Measurements from ENCODE around the gene PPP6R1. TPM values are rescaled to one million over a fixed set of nuclear protein-coding genes. Genes with fewer than 3 reads are reported as not detected.
"Not testable (repeated sequence)": the region's sequence is repeated elsewhere in the genome, so short reads cannot be mapped to it uniquely, and the experiment has no call there.

PPP6R1 gene
- total and polyA plus RNA-seq, 2 of the 13 experiments (the other 11 are each of a cell fraction or from before 2014, with no cell fraction given), result 25.8 to 54.0 TPM

- Histone ChIP-seq H3K36me3 (replicated peaks in 1 of 2; ENCODE audit: control insufficient read depth in 1 of 2, insufficient read depth in 2 of 2, low read length in 2 of 2) (peaks cover 26 to 74% of the 10 kb centered on the region in 2 experiments), H3K79me2 (ENCODE audit: insufficient read depth, low read length) (peaks cover 14% of the 10 kb centered on the region), H3K4me1 (ENCODE audit: insufficient read depth, low read length) (peaks cover 34% of the 10 kb centered on the region)
- H4K20me1 ChIP-seq (ENCODE audit: insufficient read depth, low read length); CTCF ChIA-PET (ENCODE audit: low intra/inter-chr PET ratio, low total read pairs); H3K4me3 ChIP-seq (replicated peaks in 1 of 3; ENCODE audit: insufficient read depth in 1 of 3, low read depth in 2 of 3, low read length in 3 of 3); H3K27me3 ChIP-seq (ENCODE audit: control insufficient read depth in 1 of 2, insufficient read depth in 2 of 2, low read length in 2 of 2); in situ Hi-C loops (cut with HindIII; ENCODE audit: extremely low pct_ligation_motif_present, low pct_unique_long_range_greater_than_20kb); H3K4me2 ChIP-seq (ENCODE audit: low read depth, low read length); H3K9me3 ChIP-seq (ENCODE audit: low read length); DNase-seq (ENCODE audit: low spot score); intact Hi-C loops (cut with micrococcal nuclease; ENCODE audit: unreplicated experiment); BruUV-seq (replicated peaks); H2AFZ ChIP-seq (ENCODE audit: low read length); H3K27ac ChIP-seq (ENCODE audit: extremely low read length, insufficient read depth, low read length); H3K9ac ChIP-seq (ENCODE audit: insufficient read depth, low read depth, low read length); ATAC-seq: not testable (repeated sequence)
- POLR2A ChIA-PET, result interaction anchor here (1.1 kb wide), 1 partner anchor 205 kb away, joined by 3 read pairs; the partner anchor contains the start of gene UBE2S
- WGBS (ENCODE audit: low lambda C conversion rate), result 92% methylated on average over 7 of the region's 10 CpGs
- peak; percentile 20; the same call in 1 of the 2 replicates for TF ChIP-seq CTCF (CRISPR knock-in tag; IDR thresholded peaks at IDR 0.05)
- TF ChIP-seq STAG1 (CRISPR knock-in tag; IDR thresholded peaks at IDR 0.05), result peak; percentile 18; the same call in 1 of the 2 replicates
- FAIRE-seq, result peak; percentile 59
These were observed 56.6 kb downstream of the PPP6R1 start for GRCh38 chr19:55202199-55202598.

DNA sequence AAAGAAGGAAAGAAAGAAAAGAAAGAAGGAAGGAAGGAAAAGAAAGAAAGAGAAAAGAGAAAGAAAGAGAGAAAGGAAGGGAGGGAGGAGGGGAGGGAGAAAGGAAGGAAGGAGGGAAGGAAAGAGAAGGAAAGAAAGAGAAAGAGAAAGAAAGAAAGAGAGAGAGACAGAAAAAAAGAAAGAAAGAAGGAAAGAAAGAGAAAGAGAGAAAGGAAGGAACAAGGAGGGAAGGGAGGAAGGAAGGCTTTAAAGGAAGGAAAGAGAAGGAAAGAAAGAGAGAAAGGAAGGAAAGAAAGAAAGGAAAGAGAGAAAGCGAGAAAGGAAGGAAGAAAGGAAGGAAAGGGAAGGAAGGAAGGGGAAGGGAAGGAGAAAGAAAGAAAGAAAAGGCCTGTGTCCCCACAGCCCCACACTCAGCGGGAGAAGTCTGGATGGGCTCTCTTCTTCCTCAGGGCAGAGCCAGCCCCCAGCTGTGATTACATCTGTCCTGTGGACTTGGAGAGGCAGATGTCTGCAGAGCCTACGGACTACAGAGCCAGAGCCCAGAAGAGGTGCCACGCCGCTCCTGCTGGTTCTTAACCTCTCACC, 59.1 kb downstream of the PPP6R1 start:
- peaks cover 17% of the 10 kb centered on the region for H3K4me1 ChIP-seq (ENCODE audit: insufficient read depth, low read length)
- WGBS (ENCODE audit: low lambda C conversion rate), result 94% methylated on average over 2 of the region's 5 CpGs
- CTCF ChIA-PET (ENCODE audit: low intra/inter-chr PET ratio, low total read pairs), result no interaction called here
- no peak overlapping the region for H3K27ac ChIP-seq (ENCODE audit: extremely low read length, insufficient read depth, low read length)
- no peak overlapping the region for H3K4me2 ChIP-seq (ENCODE audit: low read depth, low read length)
- no peaks in the 10 kb centered on the region for H3K27me3 ChIP-seq (ENCODE audit: control insufficient read depth in 1 of 2, insufficient read depth in 2 of 2, low read length in 2 of 2)
- H3K4me3 ChIP-seq (replicated peaks in 1 of 3; ENCODE audit: insufficient read depth in 1 of 3, low read depth in 2 of 3, low read length in 3 of 3), result no peak overlapping the region
- peaks cover 28 to 79% of the 10 kb centered on the region in 2 experiments for H3K36me3 ChIP-seq (replicated peaks in 1 of 2; ENCODE audit: control insufficient read depth in 1 of 2, insufficient read depth in 2 of 2, low read length in 2 of 2)
- no peaks in the 10 kb centered on the region for H3K9me3 ChIP-seq (ENCODE audit: low read length)
- no peak overlapping the region for H2AFZ ChIP-seq (ENCODE audit: low read length)
- intact Hi-C loops (cut with micrococcal nuclease; ENCODE audit: unreplicated experiment) (no loop called here), in situ Hi-C loops (cut with HindIII; ENCODE audit: extremely low pct_ligation_motif_present, low pct_unique_long_range_greater_than_20kb) (no loop called here)
- TF ChIP-seq ZNF136 (CRISPR knock-in tag; IDR thresholded peaks at IDR 0.05; ENCODE audit: low read depth) (no peak), ZNF512 (CRISPR knock-in tag; IDR thresholded peaks at IDR 0.05) (0 out of 2 replicates have a peak, but pooled peaks have one; percentile 54), FOXA1 (IDR thresholded peaks at IDR 0.05) (0 out of 2 replicates have a peak, but pooled peaks have one; percentile 26), FOXA1 (CRISPR knock-in tag; IDR thresholded peaks at IDR 0.05) (no peak)
- POLR2A ChIA-PET, result interaction anchor here (1.8 kb wide), 1 partner anchor 10 kb away, joined by 8 read pairs; the partner anchor contains the start of gene PTPRH
- no peak for DNase-seq (ENCODE audit: low spot score)
- no peak for FAIRE-seq
- ATAC-seq, result no peak
- BruUV-seq (replicated peaks), result no TSS peak
- no peak overlapping the region for H3K9ac ChIP-seq (ENCODE audit: insufficient read depth, low read depth, low read length)
- peaks cover 2% of the 10 kb centered on the region for H3K79me2 ChIP-seq (ENCODE audit: insufficient read depth, low read length)
- peaks cover 8% of the 10 kb centered on the region; the same call in 1 of the 2 replicates for H4K20me1 ChIP-seq (ENCODE audit: insufficient read depth, low read length)
